Measurements from ENCODE around the gene BCO1.

Gene BCO1

DNA sequence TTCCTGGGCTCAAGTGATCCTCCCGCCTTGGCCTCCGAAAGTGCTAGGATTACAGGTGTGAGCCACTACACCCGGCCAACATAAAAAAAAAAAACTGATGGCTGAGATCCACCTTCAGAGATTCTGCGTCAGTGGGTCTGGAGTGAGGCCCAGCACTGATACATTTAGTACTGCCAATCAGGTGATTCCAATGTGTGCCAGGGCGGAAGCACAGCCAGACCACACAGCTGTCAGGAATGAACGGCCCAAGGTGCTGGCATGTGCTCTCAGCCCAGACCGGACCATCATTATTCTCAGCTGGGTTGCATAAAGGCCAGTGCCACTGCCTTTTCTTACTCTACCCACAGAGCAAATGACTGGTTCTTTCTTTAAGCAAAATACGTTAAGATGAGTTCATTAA, 1.2 kb upstream of the BCO1 start:
- no peak for TF ChIP-seq ELF4 (IDR thresholded peaks at IDR 0.05)
- TF ChIP-seq ZNF384 (IDR thresholded peaks at IDR 0.05): no peak
- TF ChIP-seq FOXA1 (IDR thresholded peaks at IDR 0.05): no peak
- no peak for TF ChIP-seq HDGF (IDR thresholded peaks at IDR 0.05; ENCODE audit: borderline replicate concordance)
- TF ChIP-seq BHLHE40 (IDR thresholded peaks at IDR 0.05; ENCODE audit: borderline replicate concordance): no peak
- TF ChIP-seq, protein P1, sequence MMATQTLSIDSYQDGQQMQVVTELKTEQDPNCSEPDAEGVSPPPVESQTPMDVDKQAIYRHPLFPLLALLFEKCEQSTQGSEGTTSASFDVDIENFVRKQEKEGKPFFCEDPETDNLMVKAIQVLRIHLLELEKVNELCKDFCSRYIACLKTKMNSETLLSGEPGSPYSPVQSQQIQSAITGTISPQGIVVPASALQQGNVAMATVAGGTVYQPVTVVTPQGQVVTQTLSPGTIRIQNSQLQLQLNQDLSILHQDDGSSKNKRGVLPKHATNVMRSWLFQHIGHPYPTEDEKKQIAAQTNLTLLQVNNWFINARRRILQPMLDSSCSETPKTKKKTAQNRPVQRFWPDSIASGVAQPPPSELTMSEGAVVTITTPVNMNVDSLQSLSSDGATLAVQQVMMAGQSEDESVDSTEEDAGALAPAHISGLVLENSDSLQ (IDR thresholded peaks at IDR 0.05): no peak
- TF ChIP-seq FOXM1 (IDR thresholded peaks at IDR 0.05; ENCODE audit: borderline replicate concordance): no peak
- no peak for TF ChIP-seq ARNT (IDR thresholded peaks at IDR 0.05)
- no peak for TF ChIP-seq FOXK2 (IDR thresholded peaks at IDR 0.05)
- TF ChIP-seq LEF1 (IDR thresholded peaks at IDR 0.05; ENCODE audit: borderline replicate concordance): no peak
- TF ChIP-seq CTBP1 (IDR thresholded peaks at IDR 0.05; ENCODE audit: borderline replicate concordance): no peak
- no peak for TF ChIP-seq SP1 (IDR thresholded peaks at IDR 0.05)
- TF ChIP-seq NFRKB (IDR thresholded peaks at IDR 0.05): no peak
- TF ChIP-seq TARDBP (IDR thresholded peaks at IDR 0.05): no peak
- DNase-seq (ENCODE audit: extremely low spot score): no peak
- CTCF ChIA-PET: no interaction called here
- POLR2A ChIA-PET: no interaction called here

DNA sequence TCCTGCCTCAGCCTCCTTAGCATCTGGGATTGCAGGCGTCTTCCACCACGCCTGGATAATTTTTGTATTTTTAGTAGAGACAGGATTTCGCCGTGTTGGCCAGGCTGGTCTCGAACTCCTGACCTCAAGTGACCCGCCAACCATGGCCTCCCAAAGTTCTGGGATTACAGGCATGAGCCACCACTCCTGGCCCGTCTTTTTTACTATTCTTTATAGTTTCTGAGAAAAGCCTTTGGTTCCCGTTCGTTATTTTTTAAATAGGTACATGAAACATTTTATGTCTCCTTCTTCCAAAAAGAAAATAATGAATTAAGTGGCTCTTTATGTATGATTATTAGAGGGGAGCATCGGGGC, 570 bp upstream of the BCO1 start:
- no peak for TF ChIP-seq FOXA1 (IDR thresholded peaks at IDR 0.05)
- TF ChIP-seq SP1 (IDR thresholded peaks at IDR 0.05): no peak
- no peak for TF ChIP-seq ELF4 (IDR thresholded peaks at IDR 0.05)
- TF ChIP-seq ZNF384 (IDR thresholded peaks at IDR 0.05): no peak
- no peak for TF ChIP-seq TARDBP (IDR thresholded peaks at IDR 0.05)
- no peak for TF ChIP-seq NFRKB (IDR thresholded peaks at IDR 0.05)
- no peak for TF ChIP-seq SUZ12 (IDR thresholded peaks at IDR 0.05)
- TF ChIP-seq FOXM1 (IDR thresholded peaks at IDR 0.05; ENCODE audit: borderline replicate concordance): no peak
- TF ChIP-seq FOXK2 (IDR thresholded peaks at IDR 0.05): no peak
- TF ChIP-seq, protein P1 (IDR thresholded peaks at IDR 0.05): no peak
- POLR2A ChIA-PET: interaction anchor here (1.1 kb wide), 1 partner anchor 8 kb away, joined by 3 read pairs; no protein-coding TSS in a partner anchor
- no peak for DNase-seq (ENCODE audit: extremely low spot score)
- CTCF ChIA-PET: interaction anchor here (1.0 kb wide), 1 partner anchor 23 kb away, joined by 3 read pairs; no protein-coding TSS in a partner anchor

DNA sequence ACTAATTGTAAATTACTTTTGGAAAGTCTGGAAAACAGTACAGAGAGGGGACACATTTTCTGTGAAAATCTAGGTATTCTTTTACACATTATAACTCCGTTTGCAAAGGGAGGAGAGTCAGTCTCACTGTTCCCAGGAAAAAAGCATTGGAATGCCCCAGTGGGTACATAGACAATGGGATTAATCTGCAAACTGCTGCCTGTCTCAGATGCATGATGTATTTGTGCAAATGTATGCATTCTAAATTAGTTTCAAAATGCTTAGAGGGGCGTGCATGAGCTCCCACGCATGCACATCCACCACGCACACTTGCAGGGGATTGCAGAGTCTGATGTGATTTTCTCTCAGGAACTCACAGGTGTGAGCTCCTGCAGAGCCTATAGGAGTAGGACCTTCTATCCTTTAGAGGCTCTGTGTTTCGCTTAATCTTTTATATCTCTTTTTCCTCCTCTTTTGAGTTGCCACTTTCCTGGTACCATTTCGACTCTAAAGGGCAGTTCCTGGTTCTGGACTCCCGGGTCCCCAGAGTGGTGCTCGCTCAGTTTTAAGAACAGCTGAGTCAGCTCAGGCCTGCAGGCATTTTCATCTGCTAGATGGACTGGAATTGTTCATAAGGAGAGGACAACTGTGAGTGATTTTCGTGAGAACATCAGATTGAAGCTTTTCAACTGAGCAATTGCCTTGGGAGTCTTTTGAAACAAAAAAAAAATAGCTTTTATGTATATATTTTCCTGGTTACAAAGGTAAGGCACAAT, 1.1 kb downstream of the BCO1 start:
- CTCF ChIA-PET: interaction anchor here (0.6 to 0.7 kb wide), 3 partner anchors 16 to 78 kb away, joined by 3 to 4 read pairs (median 4); no protein-coding TSS in a partner anchor
- POLR2A ChIA-PET: no interaction called here

DNA sequence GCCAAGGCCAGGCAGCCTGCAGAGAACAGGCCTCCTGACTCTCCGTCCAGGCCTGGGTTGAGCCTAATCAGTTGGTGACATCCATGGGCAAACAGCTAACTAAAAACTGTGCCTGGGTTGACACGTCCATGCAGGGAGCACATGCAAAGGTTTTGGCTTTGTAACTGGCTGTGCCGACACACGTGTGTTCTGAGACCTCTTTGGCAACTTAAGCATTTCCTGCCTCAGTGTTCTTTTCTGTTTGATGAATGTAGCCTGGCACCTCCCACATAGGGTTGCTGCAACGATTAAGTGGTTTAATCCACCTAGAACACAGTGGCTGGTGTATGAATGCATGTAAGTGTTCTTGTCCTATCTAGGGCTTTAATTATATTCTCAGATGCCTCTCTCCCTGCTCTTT, 3.2 kb downstream of the BCO1 start:
- TF ChIP-seq, protein P1 (IDR thresholded peaks at IDR 0.05): no peak
- no peak for TF ChIP-seq BHLHE40 (IDR thresholded peaks at IDR 0.05; ENCODE audit: borderline replicate concordance)
- DNase-seq (ENCODE audit: extremely low spot score): no peak
- POLR2A ChIA-PET: no interaction called here
- CTCF ChIA-PET: no interaction called here

More for the DNA sequence above, 1.1 kb downstream of the BCO1 start:
- TF ChIP-seq FOXM1 (IDR thresholded peaks at IDR 0.05; ENCODE audit: borderline replicate concordance): no peak
- no peak for DNase-seq (ENCODE audit: extremely low spot score)

DNA sequence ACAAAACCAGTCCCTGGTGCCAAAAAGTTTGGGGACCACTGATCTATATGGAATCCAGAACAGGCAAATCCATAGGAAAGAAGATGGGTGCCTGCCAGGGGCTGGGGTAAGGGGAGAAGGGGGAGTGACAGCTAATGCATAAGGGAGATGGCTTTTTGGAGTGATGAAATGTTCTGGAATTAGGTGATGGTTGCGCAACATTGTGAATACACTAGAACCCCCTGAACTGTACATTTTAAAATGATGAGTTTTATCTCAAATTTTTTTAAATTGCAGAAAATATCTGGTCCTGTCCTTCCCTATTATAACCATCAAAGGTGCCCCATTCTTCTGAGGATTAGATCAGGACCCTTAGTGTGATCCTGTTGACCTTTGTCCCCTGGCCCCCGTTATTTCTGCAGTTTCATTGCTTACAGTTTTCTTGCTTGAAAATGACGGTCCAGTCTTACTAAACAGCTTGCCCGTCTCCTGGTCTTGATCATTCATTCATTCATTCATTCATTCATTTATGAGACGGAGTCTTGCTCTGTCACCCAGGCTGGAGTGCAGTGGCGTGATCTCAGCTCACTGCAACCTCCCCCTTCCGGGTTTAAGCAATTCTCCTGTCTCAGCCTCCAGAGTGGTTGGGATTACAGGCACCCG, 4.6 kb downstream of the BCO1 start:
- DNase-seq (ENCODE audit: extremely low spot score): no peak
- CTCF ChIA-PET: interaction anchor here (0.8 kb wide), 1 partner anchor 18 kb away, joined by 4 read pairs; no protein-coding TSS in a partner anchor
- TF ChIP-seq NFRKB (IDR thresholded peaks at IDR 0.05): no peak
- no peak for TF ChIP-seq LEF1 (IDR thresholded peaks at IDR 0.05; ENCODE audit: borderline replicate concordance)
- TF ChIP-seq, protein P1 (IDR thresholded peaks at IDR 0.05): no peak
- TF ChIP-seq FOXM1 (IDR thresholded peaks at IDR 0.05; ENCODE audit: borderline replicate concordance): no peak
- TF ChIP-seq CTBP1 (IDR thresholded peaks at IDR 0.05; ENCODE audit: borderline replicate concordance): no peak
- TF ChIP-seq SP1 (IDR thresholded peaks at IDR 0.05): no peak
- no peak for TF ChIP-seq L3MBTL2 (conservative IDR thresholded peaks at IDR 0.05)
- TF ChIP-seq ZNF384 (IDR thresholded peaks at IDR 0.05): no peak
- no peak for TF ChIP-seq HDGF (IDR thresholded peaks at IDR 0.05; ENCODE audit: borderline replicate concordance)
- POLR2A ChIA-PET: no interaction called here

DNA sequence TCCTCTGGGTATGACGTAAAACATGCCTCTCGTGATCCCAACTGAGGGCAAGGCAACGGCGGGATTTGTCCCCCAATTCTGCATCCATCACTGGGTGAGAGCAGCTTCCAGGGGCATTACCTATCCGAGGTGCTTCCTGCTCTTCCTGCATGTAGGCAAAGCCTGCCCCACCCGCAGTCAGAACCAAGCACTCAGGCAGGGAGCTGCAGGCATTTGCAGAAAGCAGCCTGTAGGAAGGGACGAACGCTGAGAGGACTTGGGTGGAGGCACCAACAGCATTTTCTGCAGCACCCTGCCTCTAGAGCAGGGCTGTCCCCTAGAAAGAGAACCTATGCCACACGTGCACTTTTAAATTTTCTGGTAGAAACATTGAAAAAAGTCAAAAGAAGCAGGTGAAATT, 5.5 kb downstream of the BCO1 start:
- no peak for DNase-seq (ENCODE audit: extremely low spot score)
- TF ChIP-seq HDGF (IDR thresholded peaks at IDR 0.05; ENCODE audit: borderline replicate concordance) (no peak), NFRKB (IDR thresholded peaks at IDR 0.05) (no peak), L3MBTL2 (conservative IDR thresholded peaks at IDR 0.05) (no peak), FOXK2 (IDR thresholded peaks at IDR 0.05) (no peak), TARDBP (IDR thresholded peaks at IDR 0.05) (no peak), ZNF384 (IDR thresholded peaks at IDR 0.05) (no peak), ARNT (IDR thresholded peaks at IDR 0.05) (no peak), FOXM1 (IDR thresholded peaks at IDR 0.05; ENCODE audit: borderline replicate concordance) (no peak), SUZ12 (IDR thresholded peaks at IDR 0.05) (no peak), FOXA1 (IDR thresholded peaks at IDR 0.05) (no peak), LEF1 (IDR thresholded peaks at IDR 0.05; ENCODE audit: borderline replicate concordance) (no peak), BHLHE40 (IDR thresholded peaks at IDR 0.05; ENCODE audit: borderline replicate concordance) (no peak)
- TF ChIP-seq, protein P1 (IDR thresholded peaks at IDR 0.05): no peak
- POLR2A ChIA-PET: no interaction called here
- CTCF ChIA-PET: interaction anchor here (0.8 kb wide), 1 partner anchor 17 kb away, joined by 4 read pairs; no protein-coding TSS in a partner anchor

Data from HEK293T (cell line).